HFF-Myc (cell line): ENCODE results near the gene ALKBH5.

ENCODE experiments used
- DNase-seq: peaks from one replicate; pipeline ENCODE4 v3.0.0-alpha.2; 2011; ENCODE audit warnings: low read depth; ENCODE audit errors: extremely low read depth
- H3K4me3 ChIP-seq: replicated peaks from 2 replicates; pipeline ENCODE4 v1.5.1; 2011; ENCODE audit warnings: low read depth, mild to moderate bottlenecking, control low read depth, low read length
- TF ChIP-seq, protein P1 (sequence below): IDR thresholded peaks from 2 replicates; pipeline ENCODE4 v1.5.1; 2012; ENCODE audit warnings: mild to moderate bottlenecking, low read depth, low read length, control low read depth; ENCODE audit errors: missing control alignments

Gene ALKBH5

DNA sequence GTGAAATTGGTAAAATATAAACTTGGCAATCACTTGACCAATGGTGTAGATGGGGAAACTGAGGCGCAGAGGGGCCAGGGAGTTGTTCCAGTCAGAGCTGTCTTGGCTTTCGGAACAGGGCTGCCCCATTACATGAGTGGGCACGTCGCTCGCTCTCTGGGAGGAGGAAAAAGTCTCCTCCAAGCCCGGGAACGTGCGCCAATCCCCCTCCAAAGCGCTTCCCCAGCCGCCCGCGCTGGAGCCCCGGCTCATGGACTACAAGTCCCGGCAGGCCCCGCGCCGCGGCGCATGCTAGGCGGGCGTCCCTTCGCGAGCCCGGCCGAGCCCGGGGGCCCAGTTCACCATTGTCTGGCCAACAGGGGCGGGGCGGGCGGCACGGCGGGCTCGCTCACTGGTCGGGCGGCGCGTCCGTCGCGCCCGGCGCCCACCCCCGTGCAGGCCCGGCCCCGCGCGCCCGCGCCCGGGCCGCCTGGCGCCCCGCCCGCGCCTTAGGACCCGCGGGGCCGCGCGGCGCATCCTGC lies 41.6 kb downstream of the ALKBH5 start, which contains the start of gene LLGL1:
TSS of gene LLGL1 (plus strand) at position 515 of the 521 bp plus-strand sequence. CDS start 48 bp downstream, outside the sequence.
- TF ChIP-seq, protein P1, sequence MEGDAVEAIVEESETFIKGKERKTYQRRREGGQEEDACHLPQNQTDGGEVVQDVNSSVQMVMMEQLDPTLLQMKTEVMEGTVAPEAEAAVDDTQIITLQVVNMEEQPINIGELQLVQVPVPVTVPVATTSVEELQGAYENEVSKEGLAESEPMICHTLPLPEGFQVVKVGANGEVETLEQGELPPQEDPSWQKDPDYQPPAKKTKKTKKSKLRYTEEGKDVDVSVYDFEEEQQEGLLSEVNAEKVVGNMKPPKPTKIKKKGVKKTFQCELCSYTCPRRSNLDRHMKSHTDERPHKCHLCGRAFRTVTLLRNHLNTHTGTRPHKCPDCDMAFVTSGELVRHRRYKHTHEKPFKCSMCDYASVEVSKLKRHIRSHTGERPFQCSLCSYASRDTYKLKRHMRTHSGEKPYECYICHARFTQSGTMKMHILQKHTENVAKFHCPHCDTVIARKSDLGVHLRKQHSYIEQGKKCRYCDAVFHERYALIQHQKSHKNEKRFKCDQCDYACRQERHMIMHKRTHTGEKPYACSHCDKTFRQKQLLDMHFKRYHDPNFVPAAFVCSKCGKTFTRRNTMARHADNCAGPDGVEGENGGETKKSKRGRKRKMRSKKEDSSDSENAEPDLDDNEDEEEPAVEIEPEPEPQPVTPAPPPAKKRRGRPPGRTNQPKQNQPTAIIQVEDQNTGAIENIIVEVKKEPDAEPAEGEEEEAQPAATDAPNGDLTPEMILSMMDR: no peak
- peak within 1 kb of the TSS; percentile 76 for H3K4me3 ChIP-seq
- DNase-seq: peak; percentile 47

DNA sequence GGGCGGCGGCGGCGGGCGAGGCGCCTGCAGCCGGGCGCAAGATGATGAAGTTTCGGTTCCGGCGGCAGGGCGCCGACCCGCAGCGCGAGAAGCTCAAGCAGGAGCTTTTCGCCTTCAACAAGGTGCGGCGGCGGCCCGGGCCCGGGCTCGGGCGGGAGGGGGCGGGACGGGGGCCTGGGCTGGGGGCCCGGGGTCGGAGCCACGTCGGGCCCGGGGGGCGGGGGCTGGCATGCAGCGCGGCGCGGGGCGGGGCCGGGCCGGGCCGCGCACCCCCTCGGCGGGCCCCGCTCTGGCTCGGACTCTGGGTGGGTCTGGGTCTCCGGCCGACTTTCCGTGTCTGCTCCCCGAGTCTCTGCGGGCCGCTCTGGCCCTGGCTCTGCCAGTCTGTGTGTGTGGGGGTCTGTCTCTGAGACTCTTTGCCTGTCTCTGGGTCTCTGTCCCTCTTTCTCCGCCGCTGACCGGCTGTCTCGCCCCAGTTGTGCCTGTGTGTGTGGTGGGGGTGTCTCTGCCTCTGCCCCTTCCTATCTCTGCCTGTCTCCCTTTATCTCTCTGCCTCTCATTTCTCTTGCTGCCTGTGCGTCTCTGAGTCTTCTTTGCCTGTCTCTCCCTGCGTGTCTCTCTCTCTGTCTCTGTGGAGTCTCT lies 42.1 kb downstream of the ALKBH5 start:
- TF ChIP-seq, protein P1: no peak
- DNase-seq: no peak
- H3K4me3 ChIP-seq: peak overlapping the region; percentile 76

DNA sequence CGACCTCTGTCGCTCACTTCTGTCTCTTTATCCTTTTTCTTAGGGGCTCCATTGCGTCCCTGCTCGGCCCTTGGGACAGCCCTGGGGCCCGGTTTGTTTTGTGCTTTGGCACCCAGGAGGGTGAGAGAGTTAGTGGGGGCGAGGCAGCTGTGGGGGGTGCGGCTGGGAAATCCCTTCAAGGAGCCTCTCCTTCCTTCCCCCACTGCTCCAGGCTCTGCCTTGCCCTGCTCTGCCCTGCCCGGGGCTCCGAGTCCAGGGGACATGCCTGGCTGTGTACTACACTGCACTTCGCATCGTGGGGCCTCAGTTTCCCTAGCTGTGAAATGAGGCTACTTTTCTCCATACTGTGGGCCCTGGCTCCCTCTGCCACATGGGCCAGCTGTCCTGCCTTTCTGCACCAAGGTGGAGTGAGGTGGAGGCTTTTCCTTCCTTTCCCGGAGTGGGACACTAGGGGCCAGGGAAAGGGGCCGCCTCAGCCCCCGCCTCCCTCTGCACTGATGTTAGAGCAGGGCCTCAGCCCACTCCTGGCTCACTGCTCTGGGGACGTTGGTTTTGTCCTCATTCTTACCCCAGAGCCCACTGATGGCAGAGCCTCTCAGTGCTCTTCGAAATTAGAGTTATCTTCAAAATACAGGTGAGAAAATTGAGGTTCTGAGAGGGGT lies 42.8 kb downstream of the ALKBH5 start:
- TF ChIP-seq, protein P1: no peak
- H3K4me3 ChIP-seq: peak overlapping the region; percentile 76
- DNase-seq: no peak

DNA sequence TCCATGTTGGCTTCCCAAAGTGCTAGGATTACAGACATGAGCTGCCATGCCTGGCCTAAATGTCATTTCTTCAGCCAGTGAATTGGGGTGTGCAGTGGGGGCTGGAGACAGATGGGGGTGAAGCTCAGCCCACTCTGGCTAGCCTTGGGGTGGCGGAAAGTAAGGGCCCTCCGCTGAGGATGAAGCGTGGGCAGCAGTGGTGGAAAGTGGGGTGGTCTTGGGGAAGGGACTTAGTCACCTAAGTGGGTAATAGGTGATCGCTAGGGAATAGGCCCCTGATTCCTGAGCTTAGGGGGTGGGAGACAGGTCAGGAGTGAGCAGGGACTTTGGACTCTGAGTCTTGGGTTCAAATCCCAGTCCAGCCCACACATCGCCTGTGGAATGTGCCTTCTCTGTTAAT lies 44.0 kb downstream of the ALKBH5 start:
- TF ChIP-seq, protein P1: no peak
- no peak overlapping the region for H3K4me3 ChIP-seq
- DNase-seq: no peak

DNA sequence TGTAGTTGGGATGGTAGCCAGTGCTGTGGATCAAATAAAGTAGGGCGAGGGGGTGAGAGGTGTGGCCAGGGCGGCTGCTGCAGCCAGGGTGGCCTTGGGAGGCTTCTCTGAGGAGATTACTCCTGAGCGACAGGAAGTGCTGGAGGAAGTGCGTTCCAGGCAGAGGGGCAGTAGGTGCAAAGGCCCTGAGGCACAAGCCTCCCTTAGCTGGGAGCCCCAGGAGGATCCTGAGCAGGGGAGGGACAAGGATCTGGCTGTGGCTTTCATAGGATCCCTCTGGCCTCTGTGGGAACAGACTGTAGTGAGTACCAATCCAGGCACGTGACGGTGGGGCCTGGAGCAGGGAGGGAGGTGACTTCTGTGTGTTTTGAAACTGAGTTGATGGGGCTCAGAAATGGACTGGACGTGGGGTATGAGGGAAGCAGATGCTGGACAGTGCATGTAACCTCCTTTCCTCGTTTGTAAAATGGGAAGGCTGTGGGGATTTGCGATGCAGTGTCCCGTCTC lies 44.6 kb downstream of the ALKBH5 start:
- DNase-seq: no peak
- TF ChIP-seq, protein P1: no peak
- no peak overlapping the region for H3K4me3 ChIP-seq

DNA sequence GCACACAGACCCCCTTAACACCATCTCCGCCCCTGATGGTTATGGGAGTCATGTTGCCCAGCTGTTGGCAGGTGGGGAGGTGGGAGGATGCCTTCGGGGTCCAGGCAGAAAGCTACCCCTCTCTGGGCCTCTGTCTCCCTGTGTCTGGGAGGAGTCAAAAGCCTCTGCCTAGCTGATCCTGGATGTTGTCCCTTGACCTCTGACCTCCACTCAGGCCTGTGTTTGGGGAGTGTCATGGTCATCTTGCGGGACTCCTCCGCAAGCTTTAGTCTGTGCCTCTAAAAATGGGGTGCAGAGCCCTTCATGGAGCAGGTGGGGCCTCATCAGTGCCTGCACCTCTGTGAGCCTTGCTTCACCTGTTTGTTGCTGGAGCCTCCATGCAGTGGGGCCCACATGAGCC lies 45.6 kb downstream of the ALKBH5 start:
- H3K4me3 ChIP-seq: no peak overlapping the region
- TF ChIP-seq, protein P1: no peak
- no peak for DNase-seq
